Mesenchymal stem cell (in vitro differentiated cells and primary cell): ENCODE results near the gene CFL1.
"Not testable (repeated sequence)": the region's sequence is repeated elsewhere in the genome, so short reads cannot be mapped to it uniquely, and the experiment has no call there.

Experiments
- DNase-seq: peaks from one replicate; pipeline ENCODE4 v3.0.0-alpha.2; 2013
- H2AFZ ChIP-seq: one replicate; pipeline ENCODE4 v1.6.1; 2013; ENCODE audit warnings: low read depth, mild to moderate bottlenecking, control low read depth, inconsistent platforms, low read length, moderate library complexity
- H2AK5ac ChIP-seq: 2 replicates; pipeline ENCODE4 v1.6.1; 2013; ENCODE audit warnings: low read length, moderate library complexity, mild to moderate bottlenecking, inconsistent platforms; ENCODE audit not compliant: severe bottlenecking
- H2BK120ac ChIP-seq: one replicate; pipeline ENCODE4 v1.6.1; 2013; ENCODE audit warnings: low read depth, mild to moderate bottlenecking, inconsistent platforms, low read length, moderate library complexity
- H2BK12ac ChIP-seq, 2 experiments: one replicate each; pipeline ENCODE4 v1.6.1; 2013; ENCODE audit warnings: inconsistent platforms in 2 of 2, low read length in 2 of 2, mild to moderate bottlenecking in 2 of 2, moderate library complexity in 2 of 2, control low read depth in 1 of 2
- H2BK15ac ChIP-seq: one replicate; pipeline ENCODE4 v1.6.1; 2013; ENCODE audit warnings: mild to moderate bottlenecking, low read depth, inconsistent platforms; ENCODE audit not compliant: poor library complexity, severe bottlenecking
- H2BK5ac ChIP-seq: 2 replicates; pipeline ENCODE4 v1.6.1; 2013; ENCODE audit warnings: low read depth, mild to moderate bottlenecking, low read length, control low read depth, inconsistent platforms; ENCODE audit not compliant: poor library complexity, severe bottlenecking
- H3K14ac ChIP-seq, 2 experiments: one replicate each; pipeline ENCODE4 v1.6.1; 2013; ENCODE audit warnings: inconsistent platforms in 2 of 2, low read length in 2 of 2, control low read depth in 1 of 2, mild to moderate bottlenecking in 1 of 2, moderate library complexity in 1 of 2
- H3K18ac ChIP-seq, 2 experiments: one replicate each; pipeline ENCODE4 v1.6.1; 2013; ENCODE audit warnings: inconsistent platforms in 2 of 2, low read length in 2 of 2, control low read depth in 1 of 2, low read depth in 1 of 2, mild to moderate bottlenecking in 1 of 2
- H3K23ac ChIP-seq, 2 experiments: one replicate each; pipeline ENCODE4 v1.6.1; 2013; ENCODE audit warnings: inconsistent platforms in 2 of 2, low read length in 2 of 2, mild to moderate bottlenecking in 2 of 2, moderate library complexity in 2 of 2, control low read depth in 1 of 2
- H3K27ac ChIP-seq: 2 replicates; pipeline ENCODE4 v1.5.1; 2013; ENCODE audit warnings: mild to moderate bottlenecking, moderate library complexity, low read length, control low read depth, inconsistent platforms; ENCODE audit not compliant: poor library complexity, severe bottlenecking
- H3K27me3 ChIP-seq, 2 experiments: 2 replicates each; pipeline versions ENCODE4 v1.6.1 to v1.7.0; 2013; ENCODE audit warnings: low read length in 2 of 2, mild to moderate bottlenecking in 2 of 2, moderate library complexity in 2 of 2, control low read depth in 1 of 2, inconsistent platforms in 1 of 2; ENCODE audit not compliant: control insufficient read depth in 1 of 2, insufficient read depth in 1 of 2
- H3K36me3 ChIP-seq, 2 experiments: 2 replicates each; pipeline versions ENCODE4 v1.6.1 to v1.7.0; 2013; ENCODE audit warnings: low read length in 2 of 2, control low read depth in 1 of 2, inconsistent platforms in 1 of 2, low read depth in 1 of 2, mild to moderate bottlenecking in 1 of 2; ENCODE audit not compliant: insufficient read depth in 2 of 2, control insufficient read depth in 1 of 2
- H3K4ac ChIP-seq, 2 experiments: one replicate each; pipeline ENCODE4 v1.6.1; 2013; ENCODE audit warnings: inconsistent platforms in 2 of 2, low read length in 2 of 2, mild to moderate bottlenecking in 2 of 2, moderate library complexity in 2 of 2, control low read depth in 1 of 2, low read depth in 1 of 2
- H3K4me1 ChIP-seq: 2 replicates; pipeline ENCODE4 v1.6.1; 2013; ENCODE audit warnings: low read depth, low read length, control low read depth; ENCODE audit not compliant: control insufficient read depth, insufficient read depth
- H3K4me2 ChIP-seq: 2 replicates; pipeline ENCODE4 v1.6.1; 2013; ENCODE audit warnings: low read length, mild to moderate bottlenecking, inconsistent platforms; ENCODE audit not compliant: poor library complexity, severe bottlenecking
- H3K4me3 ChIP-seq, 2 experiments: 2 replicates each; pipeline versions ENCODE4 v1.5.1 to v1.7.0; 2013; ENCODE audit warnings: low read length in 2 of 2, mild to moderate bottlenecking in 2 of 2, control low read depth in 1 of 2, low read depth in 1 of 2; ENCODE audit not compliant: insufficient read depth in 1 of 2
- H3K79me1 ChIP-seq: replicated peaks from 2 replicates; pipeline ENCODE4 v1.6.1; 2013; ENCODE audit warnings: mild to moderate bottlenecking, control low read depth, low read length, inconsistent platforms; ENCODE audit not compliant: poor library complexity, severe bottlenecking
- H3K9ac ChIP-seq: 2 replicates; pipeline ENCODE4 v1.7.0; 2013; ENCODE audit warnings: mild to moderate bottlenecking, low read length, moderate library complexity
- H3K9me3 ChIP-seq: 2 replicates; pipeline ENCODE4 v1.7.0; 2013; ENCODE audit warnings: mild to moderate bottlenecking, low read length; ENCODE audit not compliant: control insufficient read depth
- H4K8ac ChIP-seq: one replicate; pipeline ENCODE4 v1.6.1; 2013; ENCODE audit warnings: inconsistent platforms, mild to moderate bottlenecking, low read length, moderate library complexity
- H4K91ac ChIP-seq: one replicate; pipeline ENCODE4 v1.6.1; 2013; ENCODE audit warnings: mild to moderate bottlenecking, low read length, inconsistent platforms
- WGBS: methylation state at CpG from one replicate; pipeline ENCODE4 v1.1.7; 2013; ENCODE audit warnings: mixed read lengths; 5-methylcytosine and 5-hydroxymethylcytosine counted together

The CFL1 gene

GRCh38 chr11:65850217-65851082 lies 7.5 kb downstream of the CFL1 start:
- no peak overlapping the region for H3K4me2 ChIP-seq
- no peak overlapping the region for H4K91ac ChIP-seq

GRCh38 chr11:65849771-65850216 lies 8.2 kb downstream of the CFL1 start:
- Histone ChIP-seq H4K91ac (no peak overlapping the region), H2BK15ac (no peak overlapping the region), H2BK120ac (no peak overlapping the region), H3K4me1 (peaks cover 18% of the 10 kb centered on the region), H2BK12ac (no peak overlapping the region), H3K4ac (no peak overlapping the region), H4K8ac (no peak overlapping the region), H2AFZ (no peak overlapping the region), H3K14ac (no peak overlapping the region), H3K9ac (no peak overlapping the region), H3K9me3 (peaks cover 5% of the 10 kb centered on the region), H3K18ac (no peak overlapping the region), H3K27ac (no peak overlapping the region), H3K4me3 (no peak overlapping the region), H2BK5ac (no peak overlapping the region), H3K79me1 (peaks cover 5% of the 10 kb centered on the region), H3K4me2 (no peak overlapping the region), H3K23ac (no peak overlapping the region), H3K36me3 (peaks cover 41 to 48% of the 10 kb centered on the region in 2 experiments), H2AK5ac (no peak overlapping the region), H3K27me3 (no peaks in the 10 kb centered on the region)
- DNase-seq: no peak
- 78% methylated on average over 16 of the region's 16 CpGs for WGBS

More at GRCh38 chr11:65850217-65851082, 7.5 kb downstream of the CFL1 start:
- H3K9ac ChIP-seq: no peak overlapping the region
- H3K36me3 ChIP-seq: peaks cover 47 to 55% of the 10 kb centered on the region in 2 experiments
- no peak overlapping the region for H2AK5ac ChIP-seq
- no peak overlapping the region for H2BK120ac ChIP-seq
- H3K4me1 ChIP-seq: peaks cover 22% of the 10 kb centered on the region
- no peak overlapping the region for H2AFZ ChIP-seq
- no peak overlapping the region for H2BK5ac ChIP-seq
- H2BK12ac ChIP-seq: no peak overlapping the region
- no peaks in the 10 kb centered on the region for H3K27me3 ChIP-seq
- H4K8ac ChIP-seq: no peak overlapping the region
- H3K23ac ChIP-seq: no peak overlapping the region
- no peak overlapping the region for H2BK15ac ChIP-seq
- H3K14ac ChIP-seq: no peak overlapping the region
- no peak overlapping the region for H3K4ac ChIP-seq
- peaks cover 5% of the 10 kb centered on the region for H3K79me1 ChIP-seq
- no peak overlapping the region for H3K4me3 ChIP-seq
- H3K27ac ChIP-seq: no peak overlapping the region
- WGBS: 89% methylated on average over 20 of the region's 20 CpGs
- peaks cover 5% of the 10 kb centered on the region for H3K9me3 ChIP-seq
- no peak overlapping the region for H3K18ac ChIP-seq
- no peak for DNase-seq

GRCh38 chr11:65849366-65849765 lies 8.6 kb downstream of the CFL1 start:
- WGBS: 87% methylated on average over 7 of the region's 8 CpGs
- Histone ChIP-seq H2BK15ac (no peak overlapping the region), H2AFZ (no peak overlapping the region), H3K9ac (no peak overlapping the region), H2BK120ac (no peak overlapping the region), H3K4me1 (peaks cover 16% of the 10 kb centered on the region), H4K8ac (no peak overlapping the region), H3K14ac (no peak overlapping the region), H3K27ac (no peak overlapping the region), H3K23ac (no peak overlapping the region), H3K18ac (no peak overlapping the region), H3K36me3 (peaks cover 36 to 44% of the 10 kb centered on the region in 2 experiments), H2BK12ac (no peak overlapping the region), H3K4me2 (no peak overlapping the region), H3K27me3 (no peaks in the 10 kb centered on the region), H3K4me3 (no peak overlapping the region), H2BK5ac (no peak overlapping the region), H4K91ac (no peak overlapping the region), H2AK5ac (no peak overlapping the region), H3K9me3 (peaks cover 5% of the 10 kb centered on the region), H3K4ac (no peak overlapping the region), H3K79me1 (peaks cover 5% of the 10 kb centered on the region)
- DNase-seq: no peak

GRCh38 chr11:65848693-65849092 lies 9.3 kb downstream of the CFL1 start:
- not testable (repeated sequence) for H3K14ac ChIP-seq, H2BK120ac ChIP-seq, H4K8ac ChIP-seq, H2AFZ ChIP-seq, H3K9ac ChIP-seq, H2BK12ac ChIP-seq, H3K9me3 ChIP-seq, H3K4me3 ChIP-seq, H2BK15ac ChIP-seq, H3K4me2 ChIP-seq, H3K27ac ChIP-seq, H3K18ac ChIP-seq, DNase-seq, H3K23ac ChIP-seq, H4K91ac ChIP-seq, H3K4ac ChIP-seq, H2BK5ac ChIP-seq, H3K79me1 ChIP-seq, H3K27me3 ChIP-seq, H2AK5ac ChIP-seq
- Histone ChIP-seq H3K36me3 (peaks cover 30 to 37% of the 10 kb centered on the region in 2 experiments), H3K4me1 (peaks cover 11% of the 10 kb centered on the region)
- 80% methylated on average over 7 of the region's 7 CpGs for WGBS
